HepG2 (cell line): ENCODE data around the gene BABAM2. TPM values are rescaled to one million over a fixed set of nuclear protein-coding genes. Genes with fewer than 3 reads are reported as not detected.

Experiments
- ATF1 ChIP-seq: IDR thresholded peaks from 2 replicates; pipeline ENCODE4 v1.6.1; 2016; ENCODE audit warnings: mild to moderate bottlenecking, control low read depth
- CENPX ChIP-seq: sonication (generic); formaldehyde crosslinking; IDR thresholded peaks from 2 replicates; pipeline ENCODE4 v1.9.0; 2021; ENCODE audit warnings: mild to moderate bottlenecking, missing genetic modification reagents, moderate library complexity
- CREB1 ChIP-seq, 2 experiments: fragments of 450-650 bp in 1 of 2; IDR thresholded peaks; 2 replicates each; pipeline ENCODE4 v1.6.1; 2016 to 2017; ENCODE audit warnings: control low read depth in 1 of 2, mild to moderate bottlenecking in 1 of 2, missing compliant biosample characterization in 1 of 2, missing genetic modification characterization in 1 of 2
- NFE2L1 ChIP-seq: sonication (generic); formaldehyde crosslinking; IDR thresholded peaks from 2 replicates; pipeline ENCODE4 v1.4.0; 2020; ENCODE audit warnings: missing genetic modification reagents, mild to moderate bottlenecking, borderline replicate concordance
- PAWR ChIP-seq: sonication (generic); formaldehyde crosslinking; IDR thresholded peaks from 2 replicates; pipeline ENCODE4 v1.4.0; 2020; ENCODE audit warnings: missing genetic modification reagents, mild to moderate bottlenecking, borderline replicate concordance
- ZC3H4 ChIP-seq: sonication (generic); formaldehyde crosslinking; IDR thresholded peaks from 2 replicates; pipeline ENCODE4 v1.4.0; 2020; ENCODE audit warnings: missing genetic modification reagents, borderline replicate concordance
- ZNF207 ChIP-seq: fragments of 450-650 bp; IDR thresholded peaks from 2 replicates; pipeline ENCODE4 v1.6.1; 2016; ENCODE audit warnings: antibody characterized with exemption, borderline replicate concordance
- ZSCAN9 ChIP-seq: IDR thresholded peaks from 2 replicates; pipeline ENCODE4 v1.6.1; 2016; ENCODE audit warnings: borderline replicate concordance
- polyA plus RNA-seq, 8 experiments: library from polyadenylated mRNA; depleted of rRNA in 3 of 8; stranded (reverse) in 7 of 8; unstranded in 1 of 8; fragments of >200 nt; fragmentation: Illumina TruSeq in 4 of 8; extraction: Trizol in 4 of 8; gene quantifications; 2 replicates each; pipeline versions ENCODE4 v1.2.1 to v1.2.3, GENCODE V29; 2011 to 2016; ENCODE audit warnings: low read depth in 4 of 8, missing spikeins in 1 of 8, mixed read lengths in 1 of 8; ENCODE audit not compliant: insufficient read depth in 1 of 8
- total RNA-seq, 5 experiments: library from RNA; depleted of rRNA; stranded (reverse); fragments of >200 nt; fragmentation: Illumina TruSeq; extraction: Trizol; gene quantifications; 2 replicates each; pipeline ENCODE4 v1.2.3, GENCODE V29; 2016; ENCODE audit warnings: low read depth in 1 of 5
- TF ChIP-seq, protein P1 (sequence below): sonication (generic); formaldehyde crosslinking; IDR thresholded peaks from 2 replicates; pipeline ENCODE4 v1.4.0; 2020; ENCODE audit warnings: missing genetic modification reagents

BABAM2 gene
- total and polyA plus RNA-seq, 2 of the 13 experiments (the other 11 are each of a cell fraction or from before 2014, with no cell fraction given): 24.9 to 28.0 TPM

GRCh38 chr2:28188436-28188835, 297.9 kb downstream of the BABAM2 start (continued):
- TF ChIP-seq PAWR (CRISPR knock-in tag) (no peak), ZSCAN9 (no peak), NFE2L1 (CRISPR knock-in tag) (no peak), ZNF207 (no peak), ZC3H4 (CRISPR knock-in tag) (no peak), CREB1 (IDR thresholded peaks at IDR 0.05) (no peak), CREB1 (CRISPR knock-in tag; IDR thresholded peaks at IDR 0.05) (no peak), ATF1 (no peak), CENPX (CRISPR knock-in tag) (no peak)
- TF ChIP-seq, protein P1, sequence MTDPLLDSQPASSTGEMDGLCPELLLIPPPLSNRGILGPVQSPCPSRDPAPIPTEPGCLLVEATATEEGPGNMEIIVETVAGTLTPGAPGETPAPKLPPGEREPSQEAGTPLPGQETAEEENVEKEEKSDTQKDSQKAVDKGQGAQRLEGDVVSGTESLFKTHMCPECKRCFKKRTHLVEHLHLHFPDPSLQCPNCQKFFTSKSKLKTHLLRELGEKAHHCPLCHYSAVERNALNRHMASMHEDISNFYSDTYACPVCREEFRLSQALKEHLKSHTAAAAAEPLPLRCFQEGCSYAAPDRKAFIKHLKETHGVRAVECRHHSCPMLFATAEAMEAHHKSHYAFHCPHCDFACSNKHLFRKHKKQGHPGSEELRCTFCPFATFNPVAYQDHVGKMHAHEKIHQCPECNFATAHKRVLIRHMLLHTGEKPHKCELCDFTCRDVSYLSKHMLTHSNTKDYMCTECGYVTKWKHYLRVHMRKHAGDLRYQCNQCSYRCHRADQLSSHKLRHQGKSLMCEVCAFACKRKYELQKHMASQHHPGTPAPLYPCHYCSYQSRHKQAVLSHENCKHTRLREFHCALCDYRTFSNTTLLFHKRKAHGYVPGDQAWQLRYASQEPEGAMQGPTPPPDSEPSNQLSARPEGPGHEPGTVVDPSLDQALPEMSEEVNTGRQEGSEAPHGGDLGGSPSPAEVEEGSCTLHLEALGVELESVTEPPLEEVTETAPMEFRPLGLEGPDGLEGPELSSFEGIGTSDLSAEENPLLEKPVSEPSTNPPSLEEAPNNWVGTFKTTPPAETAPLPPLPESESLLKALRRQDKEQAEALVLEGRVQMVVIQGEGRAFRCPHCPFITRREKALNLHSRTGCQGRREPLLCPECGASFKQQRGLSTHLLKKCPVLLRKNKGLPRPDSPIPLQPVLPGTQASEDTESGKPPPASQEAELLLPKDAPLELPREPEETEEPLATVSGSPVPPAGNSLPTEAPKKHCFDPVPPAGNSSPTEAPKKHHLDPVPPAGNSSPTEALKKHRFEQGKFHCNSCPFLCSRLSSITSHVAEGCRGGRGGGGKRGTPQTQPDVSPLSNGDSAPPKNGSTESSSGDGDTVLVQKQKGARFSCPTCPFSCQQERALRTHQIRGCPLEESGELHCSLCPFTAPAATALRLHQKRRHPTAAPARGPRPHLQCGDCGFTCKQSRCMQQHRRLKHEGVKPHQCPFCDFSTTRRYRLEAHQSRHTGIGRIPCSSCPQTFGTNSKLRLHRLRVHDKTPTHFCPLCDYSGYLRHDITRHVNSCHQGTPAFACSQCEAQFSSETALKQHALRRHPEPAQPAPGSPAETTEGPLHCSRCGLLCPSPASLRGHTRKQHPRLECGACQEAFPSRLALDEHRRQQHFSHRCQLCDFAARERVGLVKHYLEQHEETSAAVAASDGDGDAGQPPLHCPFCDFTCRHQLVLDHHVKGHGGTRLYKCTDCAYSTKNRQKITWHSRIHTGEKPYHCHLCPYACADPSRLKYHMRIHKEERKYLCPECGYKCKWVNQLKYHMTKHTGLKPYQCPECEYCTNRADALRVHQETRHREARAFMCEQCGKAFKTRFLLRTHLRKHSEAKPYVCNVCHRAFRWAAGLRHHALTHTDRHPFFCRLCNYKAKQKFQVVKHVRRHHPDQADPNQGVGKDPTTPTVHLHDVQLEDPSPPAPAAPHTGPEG: no peak
